OCI-LY1 (cell line): ENCODE results near the gene SLC29A1.

Experiments used
- H2AFZ ChIP-seq: fragments of 200-600 bp; sonication (generic), shearing (Covaris generic); 2 replicates; pipeline ENCODE4 v1.6.0; 2014; ENCODE audit warnings: antibody characterized with exemption, mild to moderate bottlenecking, low read length
- H3F3A ChIP-seq: fragments of 200-600 bp; sonication (generic), shearing (Covaris generic); 2 replicates; pipeline ENCODE4 v1.6.0; 2014; ENCODE audit warnings: mild to moderate bottlenecking, antibody characterized with exemption, low read length, moderate library complexity; ENCODE audit not compliant: insufficient read depth
- H3K27ac ChIP-seq: fragments of 200-600 bp; sonication (generic); 2 replicates; pipeline ENCODE4 v1.5.1; 2014; ENCODE audit warnings: low read length, mixed run types, mild to moderate bottlenecking, low read depth; ENCODE audit not compliant: poor library complexity, severe bottlenecking
- H3K27me3 ChIP-seq: fragments of 200-600 bp; sonication (generic); 2 replicates; pipeline ENCODE4 v1.6.0; 2014; ENCODE audit warnings: antibody characterized with exemption, mild to moderate bottlenecking, low read length, moderate library complexity; ENCODE audit not compliant: insufficient read depth
- H3K36me3 ChIP-seq: fragments of 200-600 bp; sonication (generic); 2 replicates; pipeline ENCODE4 v1.6.1; 2014; ENCODE audit warnings: mild to moderate bottlenecking, antibody characterized with exemption, low read length, moderate library complexity, mixed read lengths; ENCODE audit not compliant: insufficient read depth
- H3K4me1 ChIP-seq: fragments of 200-600 bp; sonication (generic); 2 replicates; pipeline ENCODE4 v1.5.1; 2014; ENCODE audit warnings: mild to moderate bottlenecking, low read length, moderate library complexity; ENCODE audit not compliant: insufficient read depth, severe bottlenecking
- H3K4me2 ChIP-seq: fragments of 200-600 bp; sonication (generic), shearing (Covaris generic); 2 replicates; pipeline ENCODE4 v1.6.1; 2014; ENCODE audit warnings: low read length
- H3K4me3 ChIP-seq: fragments of 200-600 bp; sonication (generic); 2 replicates; pipeline ENCODE4 v1.5.1; 2014; ENCODE audit warnings: low read length, low read depth, mild to moderate bottlenecking, mixed read lengths; ENCODE audit not compliant: poor library complexity, severe bottlenecking
- H3K79me2 ChIP-seq: fragments of 200-600 bp; shearing (Covaris generic); 2 replicates; pipeline ENCODE4 v1.6.1; 2016; ENCODE audit warnings: mixed run types, low read length, mixed read lengths; ENCODE audit not compliant: insufficient read depth
- H3K9ac ChIP-seq: fragments of 200-600 bp; sonication (generic), shearing (Covaris generic); 2 replicates; pipeline ENCODE4 v1.6.1; 2014; ENCODE audit warnings: mild to moderate bottlenecking, low read length, mixed read lengths
- H3K9me2 ChIP-seq: fragments of 200-600 bp; sonication (generic), shearing (Covaris generic); 2 replicates; pipeline ENCODE4 v1.6.1; 2014; ENCODE audit warnings: low read depth, mild to moderate bottlenecking, low read length, mixed read lengths
- H3K9me3 ChIP-seq: fragments of 200-600 bp; shearing (Covaris generic); 2 replicates; pipeline ENCODE4 v1.6.1; 2014; ENCODE audit warnings: low read length, mixed read lengths
- H4K20me1 ChIP-seq: fragments of 200-600 bp; sonication (generic), shearing (Covaris generic); 2 replicates; pipeline ENCODE4 v1.6.0; 2016; ENCODE audit warnings: mild to moderate bottlenecking, low read length; ENCODE audit not compliant: insufficient read depth
- CTCF ChIP-seq: fragments of 200-600 bp; sonication (generic), shearing (Covaris generic); IDR thresholded peaks from 2 replicates; pipeline ENCODE4 v1.5.1; 2017; ENCODE audit warnings: mild to moderate bottlenecking, antibody characterized with exemption, low read length, moderate library complexity, mixed read lengths
- EZH2 ChIP-seq: fragments of 200-600 bp; sonication (generic), shearing (Covaris generic); IDR thresholded peaks from 2 replicates; pipeline ENCODE4 v1.8.0; 2017; ENCODE audit warnings: borderline replicate concordance, mixed run types, mild to moderate bottlenecking, antibody characterized with exemption, low read length, moderate library complexity, mixed read lengths

The SLC29A1 gene

GRCh38 chr6:44258325-44258863, 35.0 kb downstream of the SLC29A1 start:
- no peak overlapping the region for H3K4me3 ChIP-seq
- H3K27me3 ChIP-seq = no peaks in the 10 kb centered on the region
- H3K36me3 ChIP-seq = peaks cover 47% of the 10 kb centered on the region
- H2AFZ ChIP-seq = no peak overlapping the region
- H3K4me1 ChIP-seq = peaks cover 73% of the 10 kb centered on the region
- H3K27ac ChIP-seq = peak overlapping the region; percentile 77
- no peaks in the 10 kb centered on the region for H3K79me2 ChIP-seq
- H4K20me1 ChIP-seq = no peaks in the 10 kb centered on the region
- peaks cover 18% of the 10 kb centered on the region for H3F3A ChIP-seq
- no peaks in the 10 kb centered on the region for H3K9me3 ChIP-seq
- no peak overlapping the region for H3K4me2 ChIP-seq
- H3K9ac ChIP-seq = no peak overlapping the region; the same call in 1 of the 2 replicates
- no peaks in the 10 kb centered on the region for H3K9me2 ChIP-seq
- TF ChIP-seq EZH2 = no peak
- no peak for TF ChIP-seq CTCF

GRCh38 chr6:44258921-44259320, 35.5 kb downstream of the SLC29A1 start:
- H3K4me1 ChIP-seq = peaks cover 79% of the 10 kb centered on the region
- no peak overlapping the region for H3K4me2 ChIP-seq
- H3F3A ChIP-seq = peaks cover 13% of the 10 kb centered on the region
- TF ChIP-seq CTCF = no peak
- TF ChIP-seq EZH2 = no peak
- no peak overlapping the region for H2AFZ ChIP-seq
- no peaks in the 10 kb centered on the region for H3K79me2 ChIP-seq
- no peaks in the 10 kb centered on the region for H3K9me2 ChIP-seq
- H3K36me3 ChIP-seq = peaks cover 41% of the 10 kb centered on the region
- peak overlapping the region; percentile 77 for H3K27ac ChIP-seq
- no peaks in the 10 kb centered on the region for H3K27me3 ChIP-seq
- no peaks in the 10 kb centered on the region for H3K9me3 ChIP-seq
- no peak overlapping the region for H3K4me3 ChIP-seq
- no peaks in the 10 kb centered on the region for H4K20me1 ChIP-seq
- H3K9ac ChIP-seq = no peak overlapping the region; the same call in 1 of the 2 replicates

DNA sequence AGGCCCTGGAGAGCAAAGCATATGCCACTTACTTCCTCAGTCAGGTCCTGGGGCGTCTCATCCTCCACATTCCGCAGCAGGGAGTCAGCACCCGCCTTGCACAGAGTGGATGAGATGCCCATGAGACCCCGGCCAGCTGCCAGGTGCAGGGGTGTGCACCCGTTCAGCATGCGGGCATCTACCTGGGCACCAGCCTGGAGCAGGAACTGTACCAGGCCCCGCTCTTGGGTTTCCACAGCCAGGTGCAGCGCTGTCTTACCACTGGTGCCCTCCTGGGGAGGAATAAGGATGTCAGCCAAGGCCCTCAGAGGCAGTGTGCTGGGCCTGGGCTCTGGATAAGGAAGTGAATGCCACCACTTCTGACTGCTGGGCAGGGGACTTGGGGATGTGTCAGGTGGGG, 36.6 kb downstream of the SLC29A1 start:
- H3K9ac ChIP-seq = no peak overlapping the region
- H3K36me3 ChIP-seq = peaks cover 30% of the 10 kb centered on the region; the same call in 1 of the 2 replicates
- no peaks in the 10 kb centered on the region for H4K20me1 ChIP-seq
- H3K4me2 ChIP-seq = no peak overlapping the region
- peaks cover 81% of the 10 kb centered on the region for H3K4me1 ChIP-seq
- TF ChIP-seq CTCF = no peak
- TF ChIP-seq EZH2 = no peak
- no peak overlapping the region for H2AFZ ChIP-seq
- no peaks in the 10 kb centered on the region for H3K79me2 ChIP-seq
- no peaks in the 10 kb centered on the region for H3K27me3 ChIP-seq
- H3K27ac ChIP-seq = peak overlapping the region; percentile 77
- no peaks in the 10 kb centered on the region for H3K9me3 ChIP-seq
- no peaks in the 10 kb centered on the region for H3K9me2 ChIP-seq
- H3F3A ChIP-seq = peaks cover 9% of the 10 kb centered on the region
- H3K4me3 ChIP-seq = no peak overlapping the region
